NCI-H1092 (cell line): ENCODE results near the gene TTC22.

Experiments used
- DNase-seq: peaks from one replicate; lab custom pipeline; 2025; lab: John Stamatoyannopoulos, UW

The TTC22 gene

GRCh38 chr1:54751426-54751825, 49.7 kb downstream of the TTC22 start:
- no peak for DNase-seq

GRCh38 chr1:54750596-54750995, 50.5 kb downstream of the TTC22 start:
- DNase-seq: no peak

- DNase-seq: no peak
Observed at GRCh38 chr1:54748094-54748835, 52.9 kb downstream of the TTC22 start.

GRCh38 chr1:54745864-54746263, 55.3 kb downstream of the TTC22 start:
- no peak for DNase-seq

- DNase-seq: no peak
Observed at GRCh38 chr1:54745274-54745673, 55.8 kb downstream of the TTC22 start.

GRCh38 chr1:54744696-54745095, 56.4 kb downstream of the TTC22 start:
- DNase-seq: no peak

- no peak for DNase-seq
Observed at GRCh38 chr1:54743416-54744226, 57.5 kb downstream of the TTC22 start.

- DNase-seq: no peak
Observed at GRCh38 chr1:54742282-54742681, 58.8 kb downstream of the TTC22 start.

- DNase-seq: no peak
Observed at GRCh38 chr1:54741531-54741930, 59.6 kb downstream of the TTC22 start.

GRCh38 chr1:54738244-54738643, 62.9 kb downstream of the TTC22 start:
- no peak for DNase-seq

GRCh38 chr1:54736685-54737084, 64.4 kb downstream of the TTC22 start:
- DNase-seq: no peak
